Measurements from ENCODE around the gene HELZ2. TPM values are rescaled to one million over a fixed set of nuclear protein-coding genes. Genes with fewer than 3 reads are reported as not detected.

HELZ2 gene
- total and polyA plus RNA-seq, 2 of the 4 experiments (the other 2 are of a cell fraction), result 4.7 to 10.6 TPM

DNA sequence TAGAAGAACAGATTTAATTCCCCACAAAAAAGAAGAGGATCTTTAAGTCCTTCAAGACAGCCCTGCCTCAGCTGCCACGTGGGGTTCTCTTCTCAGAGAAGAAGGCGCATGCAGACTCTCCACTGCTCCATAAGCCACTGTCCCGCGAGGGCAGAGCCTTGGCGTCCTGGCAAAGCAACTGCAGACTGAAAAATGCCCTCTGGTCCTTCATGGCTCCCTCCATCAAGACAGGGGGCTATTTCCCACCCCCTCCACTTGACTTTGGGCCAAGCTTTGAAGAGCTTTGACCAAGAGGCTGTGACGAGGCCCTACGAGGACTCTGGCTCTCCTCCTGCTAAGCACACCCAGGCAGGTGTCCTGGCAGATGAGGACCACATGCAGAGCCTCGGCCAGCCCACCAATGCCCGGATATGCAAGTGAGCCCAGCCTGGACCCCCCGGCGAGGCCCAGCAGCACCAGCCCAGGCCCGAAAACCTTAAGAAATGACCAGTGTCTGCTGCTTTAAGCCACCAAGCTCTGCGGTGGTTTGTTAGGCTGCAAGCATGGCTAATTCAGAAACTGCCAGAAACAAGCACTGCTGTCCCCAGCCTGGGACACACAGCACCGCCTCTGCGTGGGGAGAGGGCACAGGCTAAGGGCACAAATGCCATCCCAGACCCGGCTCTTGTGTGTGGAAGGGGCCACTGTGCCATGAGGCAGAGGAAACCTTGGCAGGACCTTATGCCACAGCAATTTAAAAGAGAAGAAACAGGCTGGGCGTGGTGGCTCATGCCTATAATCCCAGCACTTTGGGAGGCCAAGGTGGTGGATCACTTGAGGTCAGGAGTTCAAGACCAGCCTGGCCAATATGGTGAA lies 36.8 kb upstream of the HELZ2 start:
- H2BK20ac ChIP-seq (ENCODE audit: low read depth, low read length), result no peak overlapping the region
- dilution Hi-C loops (cut with HindIII; ENCODE audit: low sequenced_read_pairs, unreplicated experiment), result no loop called here
- peaks cover 12 to 50% of the 10 kb centered on the region in 2 experiments; a peak in 3 of 4 replicates for H3K79me1 ChIP-seq (ENCODE audit: low read depth in 1 of 2, low read length in 2 of 2)
- ATAC-seq (ENCODE audit: low read depth) (no peak), DNase-seq (no peak)
- ChIA-PET POLR2A (ENCODE audit: unreplicated experiment) (no interaction called here), CTCF (no interaction called here)
- no peak overlapping the region for H3K18ac ChIP-seq (ENCODE audit: low read depth, low read length)
- no peak overlapping the region for H3K4me3 ChIP-seq (ENCODE audit: insufficient read depth, low read depth, low read length)
- H2AK9ac ChIP-seq (replicated peaks; ENCODE audit: low read depth, low read length, poor library complexity), result no peak overlapping the region
- no peaks in the 10 kb centered on the region for H3K4me1 ChIP-seq (ENCODE audit: control insufficient read depth, insufficient read depth, low read length)
- no peaks in the 10 kb centered on the region for H3K9me1 ChIP-seq (ENCODE audit: insufficient read depth, low read length)
- H4K91ac ChIP-seq (ENCODE audit: insufficient read depth, low read depth, low read length), result no peak overlapping the region
- H2BK15ac ChIP-seq (ENCODE audit: low read depth, low read length), result no peak overlapping the region
- peaks cover 10% of the 10 kb centered on the region for H4K20me1 ChIP-seq (ENCODE audit: insufficient read depth, low read length)
- intact Hi-C loops (cut with micrococcal nuclease), result no loop called here
- in situ Hi-C loops (cut with MboI; ENCODE audit: low sequenced_read_pairs), result no loop called here
- no peak overlapping the region for H3K27ac ChIP-seq (ENCODE audit: insufficient read depth, low read length)
- H3K56ac ChIP-seq (ENCODE audit: extremely low read depth, insufficient read depth, low read length), result no peak overlapping the region
- no peak overlapping the region for H2AFZ ChIP-seq (replicated peaks; ENCODE audit: low read length, poor library complexity)
- H4K8ac ChIP-seq (ENCODE audit: low read depth in 2 of 2, low read length in 2 of 2), result no peak overlapping the region
- no peak overlapping the region for H3K23ac ChIP-seq (ENCODE audit: low read depth, low read length)
- no peak overlapping the region for H2AK5ac ChIP-seq (ENCODE audit: low read depth, low read length)
- 87% methylated on average over 10 of the region's 17 CpGs; no CpG with 5 or more reads in 1 of the 2 experiments for WGBS, 2 experiments (ENCODE audit: extremely low coverage in 2 of 2, insufficient read length in 1 of 2)
- H3K36me3 ChIP-seq (ENCODE audit: control insufficient read depth, insufficient read depth, low read length), result peaks cover 12% of the 10 kb centered on the region
- no TSS peak for BruUV-seq (replicated peaks)
- H3K4me2 ChIP-seq (ENCODE audit: low read depth, low read length), result no peak overlapping the region
- H3K14ac ChIP-seq (replicated peaks; ENCODE audit: low read depth, low read length), result no peak overlapping the region
- H3K4ac ChIP-seq (ENCODE audit: low read depth, low read length), result no peak overlapping the region
- no peaks in the 10 kb centered on the region for H3K27me3 ChIP-seq (ENCODE audit: control insufficient read depth, insufficient read depth, low read length)
- no peak overlapping the region for H4K5ac ChIP-seq (ENCODE audit: low read depth, low read length)
- H3K9me3 ChIP-seq (ENCODE audit: control insufficient read depth, insufficient read depth, low read length), result no peaks in the 10 kb centered on the region
- no peak overlapping the region for H3K9ac ChIP-seq (ENCODE audit: low read depth, low read length)
- no peak overlapping the region for H2BK120ac ChIP-seq (ENCODE audit: low read depth, low read length)
- no peak overlapping the region for H2BK5ac ChIP-seq (ENCODE audit: low read depth, low read length, poor library complexity, severe bottlenecking)
- TF ChIP-seq RFX5 (IDR thresholded peaks at IDR 0.05; ENCODE audit: low read depth, low read length), result no peak
- TF ChIP-seq, protein P1, sequence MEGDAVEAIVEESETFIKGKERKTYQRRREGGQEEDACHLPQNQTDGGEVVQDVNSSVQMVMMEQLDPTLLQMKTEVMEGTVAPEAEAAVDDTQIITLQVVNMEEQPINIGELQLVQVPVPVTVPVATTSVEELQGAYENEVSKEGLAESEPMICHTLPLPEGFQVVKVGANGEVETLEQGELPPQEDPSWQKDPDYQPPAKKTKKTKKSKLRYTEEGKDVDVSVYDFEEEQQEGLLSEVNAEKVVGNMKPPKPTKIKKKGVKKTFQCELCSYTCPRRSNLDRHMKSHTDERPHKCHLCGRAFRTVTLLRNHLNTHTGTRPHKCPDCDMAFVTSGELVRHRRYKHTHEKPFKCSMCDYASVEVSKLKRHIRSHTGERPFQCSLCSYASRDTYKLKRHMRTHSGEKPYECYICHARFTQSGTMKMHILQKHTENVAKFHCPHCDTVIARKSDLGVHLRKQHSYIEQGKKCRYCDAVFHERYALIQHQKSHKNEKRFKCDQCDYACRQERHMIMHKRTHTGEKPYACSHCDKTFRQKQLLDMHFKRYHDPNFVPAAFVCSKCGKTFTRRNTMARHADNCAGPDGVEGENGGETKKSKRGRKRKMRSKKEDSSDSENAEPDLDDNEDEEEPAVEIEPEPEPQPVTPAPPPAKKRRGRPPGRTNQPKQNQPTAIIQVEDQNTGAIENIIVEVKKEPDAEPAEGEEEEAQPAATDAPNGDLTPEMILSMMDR (conservative IDR thresholded peaks at IDR 0.05; ENCODE audit: low read depth, low read length), result no peak
- TF ChIP-seq SMC3 (IDR thresholded peaks at IDR 0.05; ENCODE audit: low read depth, low read length), result no peak
- TF ChIP-seq FOS (IDR thresholded peaks at IDR 0.05; ENCODE audit: low read depth, low read length), result no peak
- TF ChIP-seq MXI1 (IDR thresholded peaks at IDR 0.05; ENCODE audit: borderline replicate concordance, low read depth, low read length), result no peak
- no peak for TF ChIP-seq USF2 (IDR thresholded peaks at IDR 0.05; ENCODE audit: low read depth, low read length)
- TF ChIP-seq RCOR1 (IDR thresholded peaks at IDR 0.05; ENCODE audit: insufficient replicate concordance, low read length), result no peak
- TF ChIP-seq, protein P2, sequence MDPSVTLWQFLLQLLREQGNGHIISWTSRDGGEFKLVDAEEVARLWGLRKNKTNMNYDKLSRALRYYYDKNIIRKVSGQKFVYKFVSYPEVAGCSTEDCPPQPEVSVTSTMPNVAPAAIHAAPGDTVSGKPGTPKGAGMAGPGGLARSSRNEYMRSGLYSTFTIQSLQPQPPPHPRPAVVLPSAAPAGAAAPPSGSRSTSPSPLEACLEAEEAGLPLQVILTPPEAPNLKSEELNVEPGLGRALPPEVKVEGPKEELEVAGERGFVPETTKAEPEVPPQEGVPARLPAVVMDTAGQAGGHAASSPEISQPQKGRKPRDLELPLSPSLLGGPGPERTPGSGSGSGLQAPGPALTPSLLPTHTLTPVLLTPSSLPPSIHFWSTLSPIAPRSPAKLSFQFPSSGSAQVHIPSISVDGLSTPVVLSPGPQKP (IDR thresholded peaks at IDR 0.05; ENCODE audit: borderline replicate concordance, low read depth, low read length), result no peak
- no peak for TF ChIP-seq NFE2L2 (IDR thresholded peaks at IDR 0.05; ENCODE audit: low read depth, low read length)
- TF ChIP-seq RAD21 (IDR thresholded peaks at IDR 0.05; ENCODE audit: low read length), result no peak
- no peak for TF ChIP-seq MAZ (IDR thresholded peaks at IDR 0.05; ENCODE audit: borderline replicate concordance, low read depth, low read length)
- TF ChIP-seq CEBPB (IDR thresholded peaks at IDR 0.05; ENCODE audit: low read depth, low read length), result no peak
- TF ChIP-seq CHD1 (IDR thresholded peaks at IDR 0.05; ENCODE audit: low read depth, low read length), result no peak
- no peak for TF ChIP-seq BHLHE40 (IDR thresholded peaks at IDR 0.05; ENCODE audit: low read depth, low read length)
- no peak for TF ChIP-seq MAFK (IDR thresholded peaks at IDR 0.05; ENCODE audit: low read depth, low read length)
